Measurements from ENCODE around the gene TBC1D22A. TPM values are rescaled to one million over a fixed set of nuclear protein-coding genes. Genes with fewer than 3 reads are reported as not detected.

The TBC1D22A gene
- polyA plus RNA-seq, 1 of the 3 experiments (the other 2 are of a cell fraction): 16.5 TPM

GRCh38 chr22:47172771-47173534, 410.5 kb downstream of the TBC1D22A start:
- no peaks in the 10 kb centered on the region for H3K27me3 ChIP-seq (ENCODE audit: insufficient read depth)
- ChIA-PET POLR2A (no interaction called here), CTCF (no interaction called here)
- no peaks in the 10 kb centered on the region for H3K9me3 ChIP-seq
- no peak overlapping the region for H3K9ac ChIP-seq
- no peak overlapping the region for H2AFZ ChIP-seq (ENCODE audit: low read depth)
- no peak for DNase-seq
- no peaks in the 10 kb centered on the region for H3K9me2 ChIP-seq
- H3K4me3 ChIP-seq (ENCODE audit: low read depth in 2 of 2, low read length in 1 of 2): no peak overlapping the region
- H3F3A ChIP-seq (replicated peaks; ENCODE audit: insufficient read depth): no peaks in the 10 kb centered on the region
- H4K20me1 ChIP-seq (ENCODE audit: insufficient read depth): no peaks in the 10 kb centered on the region
- H3K36me3 ChIP-seq (replicated peaks in 1 of 2; ENCODE audit: control insufficient read depth in 1 of 2, insufficient read depth in 2 of 2, low read length in 1 of 2): no peaks in the 10 kb centered on the region
- no peaks in the 10 kb centered on the region for H3K79me2 ChIP-seq (ENCODE audit: insufficient read depth)
- H3K27ac ChIP-seq (ENCODE audit: low read depth in 2 of 2, low read length in 1 of 2): no peak overlapping the region
- WGBS (ENCODE audit: low lambda C conversion rate): 93% methylated on average over 6 of the region's 21 CpGs
- no peaks in the 10 kb centered on the region for H3K4me1 ChIP-seq (ENCODE audit: control insufficient read depth in 1 of 2, insufficient read depth in 2 of 2, low read depth in 1 of 2, low read length in 1 of 2)
- no peak overlapping the region for H3K4me2 ChIP-seq
- TF ChIP-seq YY1 (IDR thresholded peaks at IDR 0.05; ENCODE audit: low read depth) (no peak), MXI1 (IDR thresholded peaks at IDR 0.05; ENCODE audit: low read depth, low read length) (no peak), PBX3 (IDR thresholded peaks at IDR 0.05) (no peak), TEAD4 (IDR thresholded peaks at IDR 0.05; ENCODE audit: borderline replicate concordance, insufficient read depth) (no peak), REST (IDR thresholded peaks at IDR 0.05; ENCODE audit: low read depth, low read length) (no peak), EP300 (IDR thresholded peaks at IDR 0.05; ENCODE audit: borderline replicate concordance in 1 of 2, low read depth in 1 of 2, low read length in 1 of 2) (no peak), RCOR1 (IDR thresholded peaks at IDR 0.05; ENCODE audit: low read length) (no peak), RFX5 (IDR thresholded peaks at IDR 0.05; ENCODE audit: low read length) (no peak), MAX (IDR thresholded peaks at IDR 0.05; ENCODE audit: low read depth) (no peak), TAF1 (IDR thresholded peaks at IDR 0.05; ENCODE audit: borderline replicate concordance, low read depth, low read length) (no peak), RXRA (IDR thresholded peaks at IDR 0.05; ENCODE audit: borderline replicate concordance, low read depth) (no peak)

- POLR2A ChIA-PET: no interaction called here
- Histone ChIP-seq H2AFZ (ENCODE audit: low read depth) (no peak overlapping the region), H3K4me3 (ENCODE audit: low read depth in 2 of 2, low read length in 1 of 2) (no peak overlapping the region), H3K9ac (no peak overlapping the region), H4K20me1 (ENCODE audit: insufficient read depth) (no peaks in the 10 kb centered on the region), H3K27me3 (ENCODE audit: insufficient read depth) (no peaks in the 10 kb centered on the region), H3K9me3 (no peaks in the 10 kb centered on the region), H3K4me2 (no peak overlapping the region), H3K79me2 (ENCODE audit: insufficient read depth) (no peaks in the 10 kb centered on the region), H3K9me2 (no peaks in the 10 kb centered on the region), H3F3A (replicated peaks; ENCODE audit: insufficient read depth) (no peaks in the 10 kb centered on the region), H3K36me3 (replicated peaks in 1 of 2; ENCODE audit: control insufficient read depth in 1 of 2, insufficient read depth in 2 of 2, low read length in 1 of 2) (no peaks in the 10 kb centered on the region), H3K4me1 (ENCODE audit: control insufficient read depth in 1 of 2, insufficient read depth in 2 of 2, low read depth in 1 of 2, low read length in 1 of 2) (no peaks in the 10 kb centered on the region), H3K27ac (ENCODE audit: low read depth in 2 of 2, low read length in 1 of 2) (no peak overlapping the region)
- CTCF ChIA-PET: no interaction called here
- no peak for DNase-seq
- WGBS (ENCODE audit: low lambda C conversion rate): 92% methylated on average over 9 of the region's 17 CpGs
- no peak for TF ChIP-seq RAD21 (IDR thresholded peaks at IDR 0.05; ENCODE audit: low read length)
- TF ChIP-seq MXI1 (IDR thresholded peaks at IDR 0.05; ENCODE audit: low read depth, low read length): no peak
- no peak for TF ChIP-seq POLR2AphosphoS5 (IDR thresholded peaks at IDR 0.05; ENCODE audit: low read depth, low read length)
- no peak for TF ChIP-seq NFIC (IDR thresholded peaks at IDR 0.05; ENCODE audit: borderline replicate concordance)
- TF ChIP-seq REST (IDR thresholded peaks at IDR 0.05; ENCODE audit: low read depth, low read length): no peak
- TF ChIP-seq GABPA (IDR thresholded peaks at IDR 0.05; ENCODE audit: low read depth): no peak
- TF ChIP-seq FOXM1 (IDR thresholded peaks at IDR 0.05; ENCODE audit: low read depth): no peak
- TF ChIP-seq PBX3 (IDR thresholded peaks at IDR 0.05): no peak
- no peak for TF ChIP-seq YY1 (IDR thresholded peaks at IDR 0.05; ENCODE audit: low read depth)
Observed at GRCh38 chr22:47173535-47174021, 411.1 kb downstream of the TBC1D22A start.
